Measurements from ENCODE around the gene LENG8.
"Not testable (repeated sequence)": the region's sequence is repeated elsewhere in the genome, so short reads cannot be mapped to it uniquely, and the experiment has no call there.

GRCh38 chr19:54497747-54498450 is 48.9 kb downstream of the LENG8 start:
- TF ChIP-seq CTCF (IDR thresholded peaks at IDR 0.05; ENCODE audit: control extremely low read depth in 1 of 3, insufficient read depth in 1 of 3, low read depth in 1 of 3, low read length in 3 of 3); POLR2AphosphoS5 (IDR thresholded peaks at IDR 0.05; ENCODE audit: low read depth, low read length); USF2 (IDR thresholded peaks at IDR 0.05; ENCODE audit: low read length); EZH2 (IDR thresholded peaks at IDR 0.05; ENCODE audit: low read depth, low read length, severe bottlenecking): not testable (repeated sequence)

Data from H1 (cell line).